Fibroblast of skin of right biceps (primary cell): ENCODE measurements around the gene RNF144B.
A peak's percentile ranks its signal among the peaks of the same experiment; 100 is the strongest.

ENCODE experiments used
- DNase-seq: peaks from one replicate; pipeline ENCODE4 v3.0.0-alpha.2; 2013

The RNF144B gene

DNA sequence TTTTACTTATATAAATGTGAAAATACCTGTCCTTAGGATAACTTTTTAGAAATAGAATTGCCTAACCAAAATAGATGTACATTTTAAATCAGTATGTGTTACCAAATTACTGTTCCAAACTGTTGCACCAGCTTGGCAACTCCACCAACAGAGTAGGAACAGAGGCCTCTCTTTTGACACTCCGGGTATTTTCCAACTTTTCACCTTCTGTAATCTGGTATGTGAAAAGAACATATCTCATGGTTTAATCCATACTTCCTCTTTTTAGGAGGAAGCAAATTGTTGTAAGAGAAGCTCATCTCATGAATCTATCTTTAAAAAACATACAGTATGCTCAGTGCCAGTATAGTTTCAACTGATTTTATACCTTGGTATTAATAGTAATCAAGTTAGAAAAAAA lies 24.9 kb downstream of the RNF144B start:
- no peak for DNase-seq

DNA sequence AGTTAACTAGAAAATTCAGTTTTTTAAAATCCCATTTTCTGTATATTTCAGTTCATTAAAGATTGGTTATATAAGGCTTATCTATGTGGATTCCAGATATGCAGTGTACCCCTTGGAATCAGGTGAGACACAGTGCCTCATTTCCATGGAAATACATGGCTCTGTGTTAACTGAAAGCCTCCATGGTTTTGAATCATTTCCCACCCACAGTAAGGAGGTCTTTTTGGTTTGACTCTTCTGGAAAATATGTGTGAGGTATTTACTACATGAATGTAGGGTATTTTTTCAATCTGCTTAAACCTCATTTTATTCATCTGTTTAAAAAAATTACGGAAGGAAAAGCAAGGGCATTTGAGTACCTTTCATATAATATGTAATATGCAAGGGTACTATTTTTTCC lies 25.5 kb downstream of the RNF144B start:
- peak; percentile 83 for DNase-seq

DNA sequence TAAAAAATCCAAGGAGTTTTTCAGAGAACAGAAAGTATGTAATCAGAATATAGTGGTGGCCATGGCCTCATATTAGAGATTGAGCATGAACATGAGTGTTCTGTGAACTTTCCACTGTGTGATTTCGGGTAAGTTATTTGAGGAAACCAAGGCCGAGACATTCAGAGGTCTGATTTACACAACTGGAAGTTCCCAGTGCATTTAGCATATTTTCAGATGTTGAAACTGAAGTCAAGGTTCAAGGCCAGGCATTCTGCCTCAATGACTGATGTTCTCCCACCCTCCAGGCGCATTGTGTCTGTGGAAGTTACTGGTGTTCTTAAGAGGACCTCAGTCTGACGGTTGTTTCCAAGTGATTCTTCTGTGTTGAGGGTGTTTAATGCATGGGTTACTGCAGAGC lies 26.2 kb downstream of the RNF144B start:
- no peak for DNase-seq

DNA sequence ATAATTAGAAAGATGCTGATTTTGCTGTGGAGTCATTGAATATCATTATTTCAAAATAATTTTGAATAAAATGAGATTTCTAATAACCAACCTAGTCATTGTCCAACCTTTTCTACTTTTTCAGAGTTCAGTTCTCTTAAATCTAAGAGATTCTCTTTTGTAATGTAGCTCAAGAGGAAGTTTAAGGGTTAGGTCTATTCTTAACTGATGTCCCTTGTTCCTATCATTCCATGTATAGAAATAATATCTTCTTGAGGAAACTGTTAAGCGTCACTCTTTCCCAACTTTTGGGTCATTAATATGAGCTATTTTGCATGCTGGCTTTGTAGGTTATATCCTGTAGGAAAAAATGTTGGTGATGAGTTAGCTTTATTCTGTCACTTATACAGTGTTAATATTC lies 27.0 kb downstream of the RNF144B start:
- DNase-seq: no peak

DNA sequence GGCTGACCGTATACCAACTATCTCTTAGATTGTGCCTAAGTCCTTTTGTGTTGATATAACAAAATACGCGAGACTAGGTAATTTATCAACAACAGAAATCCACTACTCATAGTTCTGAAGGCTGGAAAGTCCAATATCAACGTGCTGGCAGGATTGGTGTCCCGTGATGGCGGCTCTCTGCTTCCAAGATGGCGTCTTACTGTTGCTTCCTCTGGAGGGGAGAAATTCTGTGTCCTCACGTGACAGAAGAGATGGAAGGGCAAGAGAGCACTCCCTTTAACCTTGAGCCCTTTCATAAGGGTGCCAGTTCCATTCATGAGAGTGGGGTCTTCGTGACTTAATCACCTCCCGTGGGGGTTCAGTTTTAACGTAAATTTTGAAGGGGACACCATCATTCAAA lies 28.1 kb downstream of the RNF144B start:
- no peak for DNase-seq

DNA sequence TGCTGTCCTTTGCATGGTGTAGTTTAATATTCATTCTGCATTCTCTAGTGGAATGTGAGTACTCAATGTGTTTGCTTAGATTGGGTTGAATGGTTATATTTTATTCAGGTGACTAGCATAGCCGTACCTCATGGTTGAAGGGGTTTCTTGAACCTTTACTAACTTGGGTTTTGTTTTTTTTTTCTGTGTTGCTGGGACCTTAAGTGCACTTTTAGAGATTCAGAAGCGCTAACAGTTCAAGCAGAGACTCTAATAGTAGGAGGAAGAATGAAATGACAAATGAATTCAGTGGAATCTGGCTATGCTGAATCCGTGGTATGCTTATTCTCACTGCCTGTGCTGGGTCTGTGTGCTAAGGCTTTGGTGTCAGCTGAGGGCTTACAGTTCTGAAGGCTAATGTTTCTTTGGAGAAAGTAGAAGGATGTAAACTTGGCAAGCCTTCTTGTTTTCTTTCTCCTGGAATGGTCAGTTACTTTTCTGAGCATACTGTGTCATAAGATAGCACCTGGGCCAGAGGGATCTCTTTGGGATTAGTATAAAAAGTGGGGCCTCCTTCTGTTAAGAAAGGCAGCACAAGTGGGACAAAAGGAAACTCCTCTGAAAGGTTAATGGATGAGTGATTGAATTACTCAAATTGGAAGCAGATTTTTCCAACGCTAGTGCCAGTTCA lies 28.7 kb downstream of the RNF144B start:
- peak; percentile 70 for DNase-seq

DNA sequence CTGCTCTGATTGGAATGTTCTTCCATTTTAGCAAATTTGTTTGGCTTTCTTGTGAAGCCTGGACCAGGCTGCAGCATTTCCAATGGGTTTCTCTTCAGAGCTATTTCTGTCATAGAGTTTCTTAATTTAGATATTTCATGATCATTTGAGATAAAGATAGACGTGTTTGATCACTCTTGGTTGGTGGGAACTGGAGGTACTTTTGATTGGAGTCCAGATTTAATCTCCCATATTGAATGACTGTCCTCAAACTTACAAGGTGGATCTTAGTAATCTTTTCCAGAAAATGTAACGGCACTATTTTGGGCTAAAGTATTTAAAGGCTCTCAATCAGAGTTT lies 29.2 kb downstream of the RNF144B start:
- DNase-seq: no peak

DNA sequence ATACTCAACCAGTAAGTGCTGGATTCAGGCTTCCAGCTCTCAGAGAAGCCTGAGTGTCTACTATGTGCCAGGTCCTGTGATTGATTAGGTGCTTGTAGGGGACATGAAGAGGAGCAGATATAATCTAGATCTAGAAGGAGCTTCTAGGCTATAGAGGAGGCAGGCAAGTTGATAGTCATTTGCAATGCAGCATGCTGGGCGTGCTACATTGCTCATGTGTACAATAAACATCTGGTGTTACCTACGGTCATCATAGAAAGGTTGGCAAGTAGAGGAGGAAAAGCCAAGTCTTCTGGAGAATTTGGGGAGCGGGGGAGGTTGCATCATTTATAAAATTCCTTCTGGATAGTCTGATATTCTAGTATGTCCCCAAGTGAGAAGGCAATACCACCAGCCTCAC lies 33.2 kb downstream of the RNF144B start:
- no peak for DNase-seq

DNA sequence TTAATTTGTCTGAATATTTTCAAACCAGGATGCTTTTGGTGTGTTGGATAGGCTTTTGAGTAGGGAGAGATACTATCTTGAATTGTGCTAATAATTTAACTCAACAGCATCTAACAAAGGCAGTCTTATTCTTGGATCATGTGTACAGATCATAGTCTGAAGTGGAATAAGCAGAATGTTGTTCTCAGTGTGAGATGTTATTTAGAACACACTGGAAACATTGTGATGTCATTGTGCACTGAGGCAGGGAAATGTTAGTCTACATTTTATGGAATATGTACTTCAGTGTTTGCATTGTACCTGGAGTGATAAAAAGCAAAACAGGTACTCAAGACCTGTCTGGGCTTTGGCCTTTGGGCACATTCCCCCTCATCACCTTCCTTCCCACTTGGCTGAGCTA lies 35.0 kb downstream of the RNF144B start:
- DNase-seq: no peak

DNA sequence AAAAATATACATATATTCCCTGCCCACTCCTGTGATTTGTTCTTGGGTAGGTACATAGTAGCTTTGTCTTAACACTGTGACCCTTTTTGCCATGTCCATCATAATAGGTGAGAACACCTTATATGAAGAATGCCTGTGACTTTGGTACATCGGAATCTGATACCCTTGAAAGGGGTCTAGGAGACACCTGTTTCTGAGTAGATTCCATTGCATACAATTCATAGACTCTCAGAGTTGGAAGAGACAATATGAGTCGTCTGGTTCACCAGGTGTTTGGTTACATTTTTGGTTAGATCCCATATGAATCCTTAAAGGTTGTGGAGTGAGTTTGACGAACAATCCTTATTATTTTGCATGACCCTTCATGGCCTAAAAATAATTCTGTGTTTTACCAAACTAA lies 36.3 kb downstream of the RNF144B start:
- DNase-seq: no peak

DNA sequence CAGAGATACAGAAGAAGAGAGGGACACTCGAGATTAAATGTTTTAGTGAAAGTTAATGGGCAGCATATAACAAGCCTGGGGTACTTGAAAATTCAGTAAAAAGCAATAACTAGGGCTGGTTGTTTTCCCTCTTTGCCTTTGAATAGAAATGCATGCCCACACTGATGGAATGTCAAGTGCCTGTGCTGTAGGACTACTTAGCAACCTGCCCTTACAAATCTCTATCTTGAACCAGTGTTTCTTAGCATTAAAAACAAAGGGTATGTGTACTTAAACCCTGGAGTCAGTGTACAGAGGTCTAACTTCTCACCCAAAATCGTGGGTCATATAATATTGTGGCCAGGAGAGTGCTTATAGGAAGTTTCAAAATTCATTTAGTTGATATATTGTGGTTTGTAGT lies 37.1 kb downstream of the RNF144B start:
- no peak for DNase-seq

DNA sequence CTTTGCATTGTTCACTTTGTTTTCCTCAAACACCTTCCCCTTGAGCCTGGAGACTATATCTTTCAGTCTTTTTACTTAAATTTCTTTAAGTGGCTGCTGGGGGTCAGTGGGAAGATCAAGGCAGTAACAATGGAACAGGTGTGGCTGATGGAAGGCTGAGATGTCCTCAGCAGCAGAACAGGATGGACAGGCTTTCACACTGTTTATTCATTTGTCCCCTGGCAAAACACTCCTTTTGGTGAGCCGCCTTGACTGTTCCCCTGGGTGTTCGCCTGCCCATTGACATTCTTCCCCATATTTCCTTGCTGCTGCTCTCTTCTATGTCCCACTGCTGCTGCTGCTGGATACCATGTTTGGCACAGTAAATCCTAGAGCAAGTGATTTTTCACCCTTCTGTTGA lies 38.1 kb downstream of the RNF144B start:
- no peak for DNase-seq

DNA sequence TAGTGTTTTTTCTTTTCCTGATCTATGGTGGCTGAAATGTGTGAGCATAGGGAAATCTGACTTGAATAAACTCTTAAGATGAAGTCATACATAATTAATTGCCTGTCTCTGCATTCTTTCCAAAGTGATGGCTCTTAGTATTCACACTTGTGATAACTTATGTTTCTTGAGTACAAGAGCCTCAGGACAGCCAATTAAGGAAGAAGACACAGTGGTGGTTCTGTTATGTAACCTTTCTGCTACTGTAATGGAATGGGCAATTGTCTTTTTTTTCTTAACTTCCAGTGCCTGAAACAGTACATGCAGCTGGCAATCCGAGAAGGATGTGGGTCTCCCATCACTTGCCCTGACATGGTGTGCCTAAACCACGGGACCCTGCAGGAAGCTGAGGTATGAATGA lies 40.1 kb downstream of the RNF144B start:
- DNase-seq: peak; percentile 26

DNA sequence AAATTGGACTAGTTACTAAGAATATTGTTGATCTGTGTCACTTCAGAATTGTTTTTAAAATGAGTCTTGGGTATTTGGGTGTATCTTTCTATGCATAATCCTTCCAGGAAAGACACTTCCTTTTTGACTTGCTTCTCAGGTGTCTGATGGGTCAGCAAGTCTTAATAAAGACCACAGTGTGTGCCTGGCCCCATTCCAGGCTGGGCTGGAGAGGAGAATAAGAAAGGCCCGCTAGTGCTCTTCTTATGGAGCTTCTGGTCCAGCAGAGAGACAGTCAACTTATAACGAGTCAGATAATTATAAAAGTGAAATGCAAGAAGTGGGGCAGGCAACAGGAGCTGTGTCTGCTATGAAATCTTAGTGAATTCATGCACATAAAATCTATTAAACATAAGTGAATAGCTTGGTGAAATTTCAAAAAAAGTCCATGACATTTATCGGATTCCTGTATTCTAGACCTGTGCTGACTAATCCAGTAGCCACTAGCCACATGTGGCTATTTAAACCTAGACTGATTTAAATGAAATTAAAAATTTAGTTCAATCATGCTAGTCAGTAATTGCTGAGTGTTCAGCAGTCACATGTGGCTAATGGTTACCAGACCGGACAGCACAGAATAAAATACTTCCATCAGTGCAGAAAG lies 42.6 kb downstream of the RNF144B start:
- DNase-seq: no peak

DNA sequence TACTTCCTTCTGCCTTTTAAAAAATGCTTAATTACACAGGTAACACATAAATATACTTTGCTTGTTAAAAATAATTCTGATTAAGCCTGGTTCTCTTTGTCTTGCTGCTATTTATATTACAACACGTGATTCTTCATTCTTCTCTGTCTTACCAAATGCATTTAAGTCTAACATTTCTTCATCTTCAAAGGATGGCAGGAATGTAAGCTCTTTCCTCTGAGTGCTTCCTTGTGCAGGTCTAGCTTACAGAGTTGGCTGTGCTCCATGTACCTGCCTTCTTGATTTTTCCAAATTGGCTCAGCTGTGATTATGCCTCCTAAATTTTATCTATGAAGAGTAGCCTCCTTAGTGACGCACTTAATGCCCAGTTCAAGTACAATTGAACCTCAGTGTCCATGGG lies 44.4 kb downstream of the RNF144B start:
- DNase-seq: no peak

DNA sequence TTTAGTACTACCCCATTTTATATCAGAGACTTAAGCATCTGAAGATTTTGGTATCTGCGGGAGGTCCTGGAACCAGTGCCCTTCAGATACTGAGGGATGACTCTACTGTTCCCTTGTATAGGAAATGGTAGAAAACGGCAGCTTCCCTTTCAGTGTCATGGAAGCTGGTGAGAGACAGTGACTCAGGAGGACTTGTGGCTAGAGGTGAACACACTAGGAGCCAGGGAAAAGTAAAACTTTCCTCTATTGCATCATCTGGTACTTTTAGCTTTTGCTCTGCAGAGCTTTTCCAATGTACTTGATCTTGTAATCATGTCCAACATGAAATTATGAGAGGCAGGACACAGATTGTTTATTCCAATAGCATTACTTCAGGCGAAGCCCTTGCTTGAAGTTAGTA lies 45.0 kb downstream of the RNF144B start:
- DNase-seq: peak; percentile 52

DNA sequence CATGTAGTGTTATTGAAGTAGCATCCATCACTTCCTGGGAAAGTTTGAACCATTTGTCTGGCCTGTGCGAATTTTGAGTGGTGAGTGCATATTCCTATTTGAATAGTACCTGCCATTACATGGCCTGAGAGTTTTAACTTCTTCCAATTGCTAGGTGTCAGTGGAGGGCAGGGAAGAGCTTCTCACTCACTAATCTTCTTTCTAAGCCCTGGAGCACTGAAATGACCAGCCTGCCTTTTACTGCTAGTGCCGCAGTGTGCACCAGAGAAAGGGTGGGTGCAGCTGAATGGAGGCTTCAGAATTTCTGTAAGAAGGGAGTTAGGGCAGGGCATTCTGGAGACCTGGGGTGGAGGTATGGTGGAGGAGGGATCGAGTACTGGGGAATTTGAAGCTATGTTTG lies 45.5 kb downstream of the RNF144B start:
- DNase-seq: no peak

DNA sequence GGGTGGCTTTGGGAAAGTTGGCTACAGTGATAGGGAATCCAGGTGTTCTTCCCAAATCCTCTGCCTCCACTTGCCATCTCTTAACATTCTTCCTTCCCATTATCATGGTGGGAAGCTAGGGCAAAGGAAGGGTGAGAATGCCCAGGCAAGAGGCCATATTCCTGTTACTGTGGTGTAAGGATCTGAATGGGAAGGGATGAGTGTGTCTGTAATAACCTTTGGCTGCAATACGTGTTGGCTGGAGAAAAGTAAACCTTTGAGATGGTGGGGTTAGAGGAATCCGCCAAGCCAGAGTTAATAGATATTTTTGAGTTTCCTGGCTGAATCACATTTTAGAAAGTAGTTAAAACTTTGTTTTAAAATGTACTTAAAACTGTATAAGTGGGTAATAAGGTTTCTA lies 45.9 kb downstream of the RNF144B start:
- DNase-seq: no peak

DNA sequence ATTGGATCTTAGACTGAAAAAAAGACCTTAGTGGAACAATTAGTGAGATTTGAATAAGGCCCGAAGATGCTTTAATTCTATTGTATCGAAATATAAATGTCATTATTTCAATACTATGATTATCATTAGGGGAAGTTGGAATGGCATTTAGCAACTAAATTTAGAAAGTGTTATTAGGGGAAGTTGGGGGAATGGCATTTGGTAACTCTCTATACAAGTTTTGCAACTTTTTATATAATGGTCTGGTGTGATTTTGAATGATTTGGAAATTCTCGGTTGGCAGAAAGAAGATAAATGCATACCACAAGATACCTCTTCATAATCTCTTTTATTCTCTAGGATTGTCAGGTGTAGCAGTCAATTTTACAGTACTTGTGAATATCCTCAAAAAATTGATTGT lies 49.2 kb downstream of the RNF144B start:
- DNase-seq: no peak

DNA sequence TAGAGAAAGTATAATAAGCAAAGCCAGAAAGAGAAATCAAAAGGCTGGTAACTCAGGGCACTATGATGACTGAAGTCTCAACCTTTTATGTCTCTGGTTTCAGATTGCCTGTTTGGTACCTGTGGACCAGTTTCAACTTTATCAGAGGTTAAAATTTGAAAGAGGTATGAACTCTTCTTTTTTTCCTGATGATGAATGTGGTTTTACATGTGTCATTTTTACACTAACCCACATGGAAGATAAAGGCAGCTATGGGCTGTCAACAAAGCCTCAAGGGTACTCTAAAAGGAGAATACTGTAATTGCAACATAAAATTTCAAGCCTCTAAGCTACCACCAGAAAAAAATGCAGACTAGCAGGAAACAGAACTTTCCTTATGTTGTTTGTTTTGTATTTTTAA lies 52.4 kb downstream of the RNF144B start:
- DNase-seq: no peak

DNA sequence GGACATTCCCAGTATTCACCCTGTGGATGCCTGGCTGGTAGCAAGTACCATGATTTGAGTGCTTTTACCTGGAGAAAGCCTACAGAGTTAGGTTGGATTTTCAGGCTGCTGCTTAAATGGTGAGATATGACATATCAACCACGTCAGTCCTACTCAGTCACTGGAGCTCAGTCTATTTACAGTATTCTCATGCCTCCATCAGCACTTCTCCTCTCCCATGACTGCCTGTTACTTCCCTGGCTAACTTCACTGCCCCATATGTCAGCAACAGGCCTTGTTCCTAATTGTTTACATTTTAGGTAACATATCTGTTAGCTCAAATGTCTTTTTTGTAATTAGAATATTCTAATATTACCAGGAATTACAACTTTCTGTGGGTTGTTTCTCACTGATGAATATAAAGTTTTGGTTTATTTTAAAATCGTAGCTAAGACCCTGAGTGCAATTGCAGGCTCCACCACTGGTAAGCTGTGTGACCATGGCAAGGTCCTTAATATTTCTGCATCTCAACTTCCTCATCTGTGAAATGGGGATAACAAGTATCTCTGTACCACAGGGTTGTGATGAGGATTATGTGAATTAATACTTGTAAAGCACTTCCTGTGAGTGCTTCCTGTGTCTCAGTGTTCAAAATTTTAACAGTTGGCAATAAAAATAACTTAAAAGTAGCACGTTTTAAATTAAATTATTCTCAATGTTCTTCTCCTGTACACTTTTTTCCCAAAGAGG lies 54.3 kb downstream of the RNF144B start:
- DNase-seq: no peak

DNA sequence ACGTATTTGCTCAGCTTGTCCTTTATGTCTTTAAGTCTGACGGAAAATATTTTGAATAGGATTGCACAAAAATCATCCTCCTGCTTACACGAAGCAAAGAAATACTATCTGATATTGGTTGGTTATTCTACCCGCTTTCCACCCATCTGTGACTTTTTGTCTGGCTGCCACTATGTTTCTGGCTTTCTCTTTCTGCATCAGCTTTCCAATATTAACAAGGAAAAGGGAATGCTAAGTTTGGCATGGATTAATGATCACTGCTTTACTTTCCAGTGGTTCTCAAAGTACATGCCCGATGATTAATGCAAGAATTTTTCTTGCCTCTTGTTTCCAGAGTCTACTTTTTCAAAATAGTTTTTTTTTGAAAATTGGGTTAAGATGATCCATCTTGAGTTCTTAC lies 57.0 kb downstream of the RNF144B start:
- no peak for DNase-seq

DNA sequence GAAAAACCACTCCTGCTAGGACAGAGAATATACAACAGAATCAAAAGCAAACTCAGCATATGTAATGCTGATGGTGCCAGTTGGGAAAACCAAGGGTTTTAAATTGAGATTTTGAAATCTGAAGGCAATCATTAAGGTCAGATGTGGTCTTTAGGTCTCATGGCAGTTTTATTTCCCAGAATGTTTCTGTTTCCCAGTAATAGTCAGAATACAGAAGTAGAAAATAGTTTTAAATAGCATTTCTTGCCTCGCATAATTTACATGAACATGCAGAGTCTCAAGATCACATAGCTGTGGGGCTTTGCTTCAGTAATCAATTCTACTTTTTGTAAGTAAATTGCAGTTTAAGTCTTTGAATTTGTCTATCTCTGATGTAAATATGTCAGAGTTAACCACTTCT lies 58.1 kb downstream of the RNF144B start:
- DNase-seq: no peak

DNA sequence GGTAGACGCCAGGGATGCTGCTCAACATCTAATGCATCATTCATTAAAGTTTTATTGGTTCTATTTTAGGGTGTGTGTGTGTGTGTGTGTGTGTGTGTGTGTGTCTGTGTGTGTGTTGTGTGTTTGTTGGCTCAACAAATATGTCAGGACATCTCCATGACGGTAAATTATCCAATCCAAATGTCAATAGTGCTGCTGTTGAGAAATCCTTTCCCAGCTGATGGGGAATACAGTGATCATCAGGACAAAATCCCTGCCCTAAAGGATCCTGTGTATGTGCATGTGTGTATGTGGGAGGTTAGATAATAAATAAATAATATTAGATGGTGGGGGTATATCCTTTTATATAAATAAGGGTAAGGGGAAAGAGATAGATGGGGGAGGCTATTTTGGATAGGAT lies 59.6 kb downstream of the RNF144B start:
- no peak for DNase-seq

DNA sequence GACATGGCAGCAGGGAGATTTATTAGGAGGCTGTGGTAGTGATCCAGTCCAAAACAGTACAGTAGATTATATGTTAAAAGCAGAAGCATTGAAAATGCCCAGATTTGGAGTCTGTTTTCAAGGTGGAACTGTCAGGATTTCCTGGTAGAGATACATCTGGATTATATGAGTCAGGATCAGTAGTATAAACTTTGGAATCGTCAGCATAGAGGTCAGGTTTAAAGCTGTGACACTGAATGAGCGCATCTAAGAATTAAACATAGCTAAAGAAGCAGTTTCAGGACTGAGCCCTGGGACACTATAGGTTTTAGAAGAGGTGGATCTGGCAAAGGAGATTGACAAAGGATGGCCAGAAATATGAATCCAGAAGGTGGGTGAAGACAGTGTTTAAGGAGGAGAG lies 60.4 kb downstream of the RNF144B start:
- no peak for DNase-seq
